ENCODE results near the gene SALL3.

DNA sequence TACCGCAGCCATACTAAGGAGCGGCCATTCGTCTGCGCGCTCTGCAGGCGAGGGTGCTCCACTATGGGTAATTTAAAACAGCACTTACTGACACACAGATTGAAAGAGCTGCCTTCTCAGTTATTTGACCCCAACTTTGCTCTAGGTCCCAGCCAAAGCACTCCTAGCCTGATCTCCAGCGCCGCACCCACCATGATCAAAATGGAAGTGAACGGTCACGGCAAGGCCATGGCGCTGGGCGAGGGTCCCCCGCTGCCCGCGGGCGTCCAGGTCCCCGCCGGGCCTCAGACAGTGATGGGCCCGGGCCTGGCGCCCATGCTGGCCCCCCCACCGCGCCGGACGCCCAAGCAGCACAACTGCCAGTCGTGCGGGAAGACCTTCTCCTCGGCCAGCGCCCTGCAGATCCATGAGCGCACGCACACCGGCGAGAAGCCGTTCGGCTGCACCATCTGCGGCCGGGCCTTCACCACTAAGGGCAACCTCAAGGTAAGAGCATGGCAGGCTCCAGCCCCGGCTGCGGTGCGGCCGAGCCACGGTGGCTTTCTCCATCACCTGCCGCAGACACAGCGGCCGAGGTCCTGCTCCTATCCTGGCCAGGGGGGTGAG, 15.5 kb downstream of the SALL3 start:
- TF ChIP-seq POLR2AphosphoS5 (IDR thresholded peaks at IDR 0.05; ENCODE audit: borderline replicate concordance, low read depth, low read length): no peak
- TF ChIP-seq FOXP2 (optimal IDR thresholded peaks at IDR 0.05; ENCODE audit: control extremely low read depth, extremely low read length, insufficient read depth): no peak
- no peak for TF ChIP-seq EZH2 (IDR thresholded peaks at IDR 0.05)

All from SK-N-MC (cell line).